Cardiac fibroblast (primary cell): Measurements from ENCODE around the gene ANKZF1.
A peak's percentile ranks its signal among the peaks of the same experiment; 100 is the strongest.

ENCODE experiments used
- DNase-seq, 2 donors: peaks; one replicate each; pipeline versions ENCODE4 v3.0.0 to v3.0.0-alpha.2; 2010; ENCODE audit warnings: low read depth in 2 of 2
- H3K4me3 ChIP-seq, 2 donors: replicated peaks in 1 of 2; 1 replicate in 1 of 2; 2 replicates in 1 of 2; pipeline ENCODE4 v1.5.1; 2011; ENCODE audit warnings: low read depth in 2 of 2, low read length in 2 of 2, mild to moderate bottlenecking in 2 of 2, moderate library complexity in 1 of 2
- CTCF ChIP-seq: IDR thresholded peaks from one replicate; pipeline ENCODE4 v1.5.1; 2011; ENCODE audit warnings: low read depth, mild to moderate bottlenecking, low read length, inconsistent platforms

Gene ANKZF1

GRCh38 chr2:219278655-219279150 is 49.1 kb downstream of the ANKZF1 start:
- peak overlapping the region; percentile 2 to 27 for H3K4me3 ChIP-seq
- no peak for DNase-seq
- TF ChIP-seq CTCF: no peak

- TF ChIP-seq CTCF: no peak
- H3K4me3 ChIP-seq: peak within 1 kb of the TSS; percentile 65 to 66
- DNase-seq: peak; percentile 99 to 100
Measured at GRCh38 chr2:219279151-219279915, 49.7 kb downstream of the ANKZF1 start, which contains the start of gene DNAJB2. DNAJB2 (plus strand) TSS chr2:219279366; CDS start chr2:219279834, 468 bp downstream.

- TF ChIP-seq CTCF: no peak
- H3K4me3 ChIP-seq: peak overlapping the region; percentile 65 to 66
- DNase-seq: no peak
Measured at GRCh38 chr2:219279916-219280516, 50.4 kb downstream of the ANKZF1 start.

GRCh38 chr2:219280651-219281050 is 51.0 kb downstream of the ANKZF1 start:
- no peak for DNase-seq
- no peak for TF ChIP-seq CTCF
- H3K4me3 ChIP-seq: no peak overlapping the region

- TF ChIP-seq CTCF: no peak
- H3K4me3 ChIP-seq: no peak overlapping the region
Measured at GRCh38 chr2:219281588-219281987, 52.0 kb downstream of the ANKZF1 start.

GRCh38 chr2:219282375-219282774 is 52.8 kb downstream of the ANKZF1 start:
- DNase-seq: no peak
- no peak for TF ChIP-seq CTCF
- H3K4me3 ChIP-seq: no peak overlapping the region

More at GRCh38 chr2:219281588-219281987, 52.0 kb downstream of the ANKZF1 start:
- DNase-seq: no peak
